ENCODE data around the gene EFHD2.

GRCh38 chr1:15452216-15452615 lies 42.5 kb downstream of the EFHD2 start:
- no peak for TF ChIP-seq CTCF (IDR thresholded peaks at IDR 0.05; ENCODE audit: insufficient read depth, low read depth, low read length)
- no peak for TF ChIP-seq EZH2 (IDR thresholded peaks at IDR 0.05; ENCODE audit: insufficient read depth, low read length)
